ENCODE results near the gene ITM2B. TPM values are rescaled to one million over a fixed set of nuclear protein-coding genes. Genes with fewer than 3 reads are reported as not detected.

Gene ITM2B
- polyA plus RNA-seq, 4 donors, result 288 to 596 (median 393) TPM

DNA sequence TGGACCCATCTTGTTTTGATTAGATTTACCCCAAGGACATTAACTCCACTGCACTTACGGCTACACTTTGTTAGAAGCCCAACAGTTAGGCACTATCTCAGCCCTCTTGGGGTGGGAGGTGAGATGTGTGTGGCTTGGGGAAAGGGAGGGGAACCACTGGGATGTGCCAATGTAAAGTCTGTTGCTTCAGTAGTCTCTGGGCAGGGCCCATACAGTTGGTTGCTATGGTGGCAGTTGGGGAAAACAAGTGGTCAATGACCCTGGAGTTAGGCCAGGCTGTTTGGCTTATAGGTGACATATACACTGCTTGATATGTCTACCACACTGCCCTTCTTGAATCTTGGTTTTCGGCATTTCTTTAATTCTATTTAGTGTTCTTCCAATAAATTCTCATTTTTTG, 61.6 kb downstream of the ITM2B start:
- Histone ChIP-seq H3K36me3 (ENCODE audit: control insufficient read depth in 3 of 3, insufficient read depth in 2 of 3, low read depth in 1 of 3, low read length in 3 of 3) (no peaks in the 10 kb centered on the region), H3K27ac (ENCODE audit: low read depth in 1 of 3, low read length in 2 of 3) (no peak overlapping the region), H3K27me3 (ENCODE audit: control insufficient read depth in 3 of 3, insufficient read depth in 3 of 3, low read length in 3 of 3) (no peaks in the 10 kb centered on the region), H3K9me3 (ENCODE audit: control insufficient read depth in 2 of 2, insufficient read depth in 1 of 2, low read depth in 1 of 2, low read length in 1 of 2) (no peaks in the 10 kb centered on the region), H3K4me1 (ENCODE audit: control insufficient read depth in 3 of 3, insufficient read depth in 2 of 3, low read depth in 1 of 3, low read length in 2 of 3) (peaks cover 0 to 19% (median 11%) of the 10 kb centered on the region in 3 donors), H3K4me3 (ENCODE audit: low read depth in 1 of 3, low read length in 3 of 3) (no peak overlapping the region)
- FAIRE-seq, result no peak
- 93 to 96% (median 96%) methylated on average over 2 of the region's 2 CpGs for WGBS, 3 donors
- no peak for DNase-seq

GRCh38 chr13:48295271-48295670, 62.3 kb downstream of the ITM2B start:
- Histone ChIP-seq H3K4me3 (ENCODE audit: low read depth in 1 of 3, low read length in 3 of 3) (no peak overlapping the region), H3K36me3 (ENCODE audit: control insufficient read depth in 3 of 3, insufficient read depth in 2 of 3, low read depth in 1 of 3, low read length in 3 of 3) (no peaks in the 10 kb centered on the region), H3K4me1 (ENCODE audit: control insufficient read depth in 3 of 3, insufficient read depth in 2 of 3, low read depth in 1 of 3, low read length in 2 of 3) (peaks cover 0 to 19% (median 11%) of the 10 kb centered on the region in 3 donors), H3K27me3 (ENCODE audit: control insufficient read depth in 3 of 3, insufficient read depth in 3 of 3, low read length in 3 of 3) (no peaks in the 10 kb centered on the region), H3K27ac (ENCODE audit: low read depth in 1 of 3, low read length in 2 of 3) (no peak overlapping the region), H3K9me3 (ENCODE audit: control insufficient read depth in 2 of 2, insufficient read depth in 1 of 2, low read depth in 1 of 2, low read length in 1 of 2) (no peaks in the 10 kb centered on the region)
- WGBS, 3 donors, result 90 to 100% (median 93%) methylated on average over 1 of the region's 1 CpG
- no peak for DNase-seq
- FAIRE-seq, result no peak

GRCh38 chr13:48296528-48296927, 63.5 kb downstream of the ITM2B start:
- H3K27me3 ChIP-seq (ENCODE audit: control insufficient read depth in 3 of 3, insufficient read depth in 3 of 3, low read length in 3 of 3), result no peaks in the 10 kb centered on the region
- whole genome bisulfite sequencing, 3 donors, result 71 to 80% (median 71%) methylated on average over 2 of the region's 2 CpGs
- no peak overlapping the region for H3K4me3 ChIP-seq (ENCODE audit: low read depth in 1 of 3, low read length in 3 of 3)
- H3K27ac ChIP-seq (ENCODE audit: low read depth in 1 of 3, low read length in 2 of 3), result no peak overlapping the region
- DNase-seq (no peak), FAIRE-seq (no peak)
- no peaks in the 10 kb centered on the region for H3K36me3 ChIP-seq (ENCODE audit: control insufficient read depth in 3 of 3, insufficient read depth in 2 of 3, low read depth in 1 of 3, low read length in 3 of 3)
- H3K9me3 ChIP-seq (ENCODE audit: control insufficient read depth in 2 of 2, insufficient read depth in 1 of 2, low read depth in 1 of 2, low read length in 1 of 2), result no peaks in the 10 kb centered on the region
- peaks cover 0 to 16% (median 11%) of the 10 kb centered on the region in 3 donors for H3K4me1 ChIP-seq (ENCODE audit: control insufficient read depth in 3 of 3, insufficient read depth in 2 of 3, low read depth in 1 of 3, low read length in 2 of 3)

DNA sequence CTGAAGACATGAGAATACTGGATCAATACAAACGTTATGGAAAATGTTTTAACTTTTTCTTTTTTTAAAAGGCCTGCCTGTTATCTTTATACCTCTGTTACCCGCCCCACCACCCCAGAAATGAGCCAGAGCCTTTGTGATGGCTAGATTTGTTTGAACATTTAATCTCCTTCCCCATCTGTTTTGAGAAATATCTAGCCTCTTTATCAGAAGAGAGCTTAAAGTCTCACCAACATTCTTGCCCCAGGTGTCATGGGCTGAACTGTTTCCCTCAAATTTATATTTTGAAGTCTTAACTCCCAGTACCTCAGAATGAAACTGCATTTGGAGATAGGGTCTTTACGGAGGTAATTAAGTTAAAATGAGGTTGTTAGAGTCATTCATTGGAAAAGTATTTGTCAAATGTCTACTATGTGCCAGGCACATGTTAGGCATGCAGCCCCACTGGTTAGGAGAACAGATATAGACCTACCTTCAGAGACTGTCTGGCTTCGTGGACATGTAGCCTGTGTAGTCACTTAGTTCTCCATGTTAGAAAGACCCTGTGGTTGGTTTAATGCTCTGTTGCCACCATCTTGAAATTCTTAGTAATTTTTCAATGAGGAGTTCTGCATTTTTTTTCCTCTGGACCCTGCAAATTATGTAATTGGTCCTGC, 64.3 kb downstream of the ITM2B start:
- Histone ChIP-seq H3K27me3 (ENCODE audit: control insufficient read depth in 3 of 3, insufficient read depth in 3 of 3, low read length in 3 of 3) (no peaks in the 10 kb centered on the region), H3K4me1 (ENCODE audit: control insufficient read depth in 3 of 3, insufficient read depth in 2 of 3, low read depth in 1 of 3, low read length in 2 of 3) (peaks cover 0 to 9% (median 8%) of the 10 kb centered on the region in 3 donors), H3K4me3 (ENCODE audit: low read depth in 1 of 3, low read length in 3 of 3) (no peak overlapping the region), H3K27ac (ENCODE audit: low read depth in 1 of 3, low read length in 2 of 3) (no peak overlapping the region), H3K9me3 (ENCODE audit: control insufficient read depth in 2 of 2, insufficient read depth in 1 of 2, low read depth in 1 of 2, low read length in 1 of 2) (no peaks in the 10 kb centered on the region), H3K36me3 (ENCODE audit: control insufficient read depth in 3 of 3, insufficient read depth in 2 of 3, low read depth in 1 of 3, low read length in 3 of 3) (no peaks in the 10 kb centered on the region)
- FAIRE-seq (no peak), DNase-seq (no peak)
- WGBS, 3 donors, result 67 to 71% (median 70%) methylated on average over 4 of the region's 4 CpGs

DNA sequence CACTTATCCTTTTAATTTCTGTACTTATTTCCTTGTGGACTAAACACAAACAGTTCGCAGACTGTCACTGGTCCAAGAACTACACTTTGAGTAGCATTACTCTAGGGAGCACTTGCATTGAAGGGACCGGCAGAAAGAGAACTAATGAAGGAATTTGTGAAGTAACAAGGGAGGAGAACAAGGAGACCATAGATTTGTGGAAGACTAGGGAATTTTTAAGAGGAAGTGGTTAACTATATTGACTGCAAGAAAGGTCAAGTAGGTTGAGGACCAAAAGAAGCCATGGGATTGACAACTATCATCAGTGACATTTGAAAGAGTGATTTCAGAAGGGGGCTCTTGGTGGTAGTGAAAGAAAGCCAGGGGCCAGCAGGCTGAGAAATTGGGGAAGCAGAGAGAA, 66.6 kb downstream of the ITM2B start:
- Histone ChIP-seq H3K36me3 (ENCODE audit: control insufficient read depth in 3 of 3, insufficient read depth in 2 of 3, low read depth in 1 of 3, low read length in 3 of 3) (no peaks in the 10 kb centered on the region), H3K27me3 (ENCODE audit: control insufficient read depth in 3 of 3, insufficient read depth in 3 of 3, low read length in 3 of 3) (no peaks in the 10 kb centered on the region), H3K27ac (ENCODE audit: low read depth in 1 of 3, low read length in 2 of 3) (no peak overlapping the region), H3K9me3 (ENCODE audit: control insufficient read depth in 2 of 2, insufficient read depth in 1 of 2, low read depth in 1 of 2, low read length in 1 of 2) (no peaks in the 10 kb centered on the region), H3K4me1 (ENCODE audit: control insufficient read depth in 3 of 3, insufficient read depth in 2 of 3, low read depth in 1 of 3, low read length in 2 of 3) (no peaks in the 10 kb centered on the region), H3K4me3 (ENCODE audit: low read depth in 1 of 3, low read length in 3 of 3) (no peak overlapping the region)
- FAIRE-seq (no peak), DNase-seq (no peak)
- WGBS, 3 donors, result 89 to 92% (median 92%) methylated on average over 2 of the region's 2 CpGs

DNA sequence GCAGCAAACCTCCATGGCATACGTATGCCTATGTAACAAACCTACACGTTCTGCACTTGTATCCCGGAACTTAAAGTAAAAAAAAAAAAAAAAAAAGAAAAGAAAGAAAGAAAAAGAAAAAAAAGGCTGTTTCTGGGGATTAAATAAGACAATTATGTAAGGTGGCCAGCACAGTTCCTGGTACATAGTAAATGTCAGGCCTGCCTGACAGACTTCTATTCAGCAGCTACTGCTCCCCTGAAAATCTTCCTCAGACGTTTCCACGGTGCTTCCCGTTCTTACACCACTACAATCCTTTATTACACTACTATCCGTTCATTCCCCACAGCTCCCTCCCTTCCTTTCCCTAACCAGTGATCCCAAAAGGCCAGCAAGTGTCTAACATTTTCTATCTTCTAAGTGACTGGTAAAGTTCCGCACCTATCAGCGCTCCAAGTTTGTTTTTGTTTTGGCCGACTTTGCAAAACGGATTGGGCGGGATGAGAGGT, 69.9 kb downstream of the ITM2B start:
- WGBS, 3 donors, result 9 to 13% (median 11%) methylated on average over 12 of the region's 12 CpGs
- no peak for FAIRE-seq

DNA sequence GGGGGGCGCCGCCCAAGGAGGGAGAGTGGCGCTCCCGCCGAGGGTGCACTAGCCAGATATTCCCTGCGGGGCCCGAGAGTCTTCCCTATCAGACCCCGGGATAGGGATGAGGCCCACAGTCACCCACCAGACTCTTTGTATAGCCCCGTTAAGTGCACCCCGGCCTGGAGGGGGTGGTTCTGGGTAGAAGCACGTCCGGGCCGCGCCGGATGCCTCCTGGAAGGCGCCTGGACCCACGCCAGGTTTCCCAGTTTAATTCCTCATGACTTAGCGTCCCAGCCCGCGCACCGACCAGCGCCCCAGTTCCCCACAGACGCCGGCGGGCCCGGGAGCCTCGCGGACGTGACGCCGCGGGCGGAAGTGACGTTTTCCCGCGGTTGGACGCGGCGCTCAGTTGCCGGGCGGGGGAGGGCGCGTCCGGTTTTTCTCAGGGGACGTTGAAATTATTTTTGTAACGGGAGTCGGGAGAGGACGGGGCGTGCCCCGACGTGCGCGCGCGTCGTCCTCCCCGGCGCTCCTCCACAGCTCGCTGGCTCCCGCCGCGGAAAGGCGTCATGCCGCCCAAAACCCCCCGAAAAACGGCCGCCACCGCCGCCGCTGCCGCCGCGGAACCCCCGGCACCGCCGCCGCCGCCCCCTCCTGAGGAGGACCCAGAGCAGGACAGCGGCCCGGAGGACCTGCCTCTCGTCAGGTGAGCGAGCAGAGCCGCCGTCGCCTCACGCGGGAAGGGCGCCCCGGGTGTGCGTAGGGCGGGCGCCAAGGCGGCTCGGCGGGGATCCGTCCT, 70.5 kb downstream of the ITM2B start, which contains the start of gene RB1:
Gene RB1 (plus strand): TSS at position 393 of the 784 bp plus-strand sequence. CDS start 162 bp downstream, at position 555.
- H3K27ac ChIP-seq (ENCODE audit: low read depth in 1 of 3, low read length in 2 of 3), result peak within 1 kb of the TSS; percentile 99 to 100 (median 99)
- peaks cover 0 to 9% (median 0%) of the 10 kb centered on the region in 3 donors for H3K36me3 ChIP-seq (ENCODE audit: control insufficient read depth in 3 of 3, insufficient read depth in 2 of 3, low read depth in 1 of 3, low read length in 3 of 3)
- no peak for FAIRE-seq
- H3K4me3 ChIP-seq (ENCODE audit: low read depth in 1 of 3, low read length in 3 of 3), result peak within 1 kb of the TSS; percentile 97 to 98 (median 97)
- H3K27me3 ChIP-seq (ENCODE audit: control insufficient read depth in 3 of 3, insufficient read depth in 3 of 3, low read length in 3 of 3), result no peaks in the 10 kb centered on the region
- H3K9me3 ChIP-seq (ENCODE audit: control insufficient read depth in 2 of 2, insufficient read depth in 1 of 2, low read depth in 1 of 2, low read length in 1 of 2), result no peaks in the 10 kb centered on the region
- peaks cover 0 to 12% (median 0%) of the 10 kb centered on the region in 3 donors for H3K4me1 ChIP-seq (ENCODE audit: control insufficient read depth in 3 of 3, insufficient read depth in 2 of 3, low read depth in 1 of 3, low read length in 2 of 3)
- peak; percentile 92 to 96 for DNase-seq
- WGBS, 3 donors, result 0 to 1% (median 0%) methylated on average over 83 to 96 of the region's 96 CpGs

More for the DNA sequence above, 69.9 kb downstream of the ITM2B start:
- Histone ChIP-seq H3K36me3 (ENCODE audit: control insufficient read depth in 3 of 3, insufficient read depth in 2 of 3, low read depth in 1 of 3, low read length in 3 of 3) (peaks cover 0 to 4% (median 0%) of the 10 kb centered on the region in 3 donors), H3K4me1 (ENCODE audit: control insufficient read depth in 3 of 3, insufficient read depth in 2 of 3, low read depth in 1 of 3, low read length in 2 of 3) (peaks cover 0 to 12% (median 0%) of the 10 kb centered on the region in 3 donors), H3K9me3 (ENCODE audit: control insufficient read depth in 2 of 2, insufficient read depth in 1 of 2, low read depth in 1 of 2, low read length in 1 of 2) (no peaks in the 10 kb centered on the region), H3K27ac (ENCODE audit: low read depth in 1 of 3, low read length in 2 of 3) (peak overlapping the region; percentile 99 to 100 (median 99)), H3K4me3 (ENCODE audit: low read depth in 1 of 3, low read length in 3 of 3) (peak overlapping the region; percentile 97 to 98 (median 97)), H3K27me3 (ENCODE audit: control insufficient read depth in 3 of 3, insufficient read depth in 3 of 3, low read length in 3 of 3) (no peaks in the 10 kb centered on the region)
- no peak for DNase-seq

- Histone ChIP-seq H3K9me3 (ENCODE audit: control insufficient read depth in 2 of 2, insufficient read depth in 1 of 2, low read depth in 1 of 2, low read length in 1 of 2) (no peaks in the 10 kb centered on the region), H3K36me3 (ENCODE audit: control insufficient read depth in 3 of 3, insufficient read depth in 2 of 3, low read depth in 1 of 3, low read length in 3 of 3) (peaks cover 0 to 9% (median 0%) of the 10 kb centered on the region in 3 donors), H3K4me3 (ENCODE audit: low read depth in 1 of 3, low read length in 3 of 3) (peak overlapping the region; percentile 97 to 98 (median 97)), H3K27ac (ENCODE audit: low read depth in 1 of 3, low read length in 2 of 3) (peak overlapping the region; percentile 99 to 100 (median 99)), H3K4me1 (ENCODE audit: control insufficient read depth in 3 of 3, insufficient read depth in 2 of 3, low read depth in 1 of 3, low read length in 2 of 3) (peaks cover 0 to 12% (median 0%) of the 10 kb centered on the region in 3 donors), H3K27me3 (ENCODE audit: control insufficient read depth in 3 of 3, insufficient read depth in 3 of 3, low read length in 3 of 3) (no peaks in the 10 kb centered on the region)
- FAIRE-seq (no peak), DNase-seq (peak; percentile 58 to 71)
- WGBS, 3 donors, result 0% methylated on average over 36 of the region's 36 CpGs
Observed at GRCh38 chr13:48304143-48304876, 71.3 kb downstream of the ITM2B start.

Measured in small intestine (tissue), 7 donors.